Prostate gland (tissue), 2 donors: ENCODE data around the gene PDE4D. TPM values are rescaled to one million over a fixed set of nuclear protein-coding genes. Genes with fewer than 3 reads are reported as not detected.

Experiments
- DNase-seq: peaks from one replicate; pipeline ENCODE4 v3.0.0-alpha.2; 2019; ENCODE audit warnings: low spot score
- H3K27ac ChIP-seq, 2 donors: fragments of 200-600 bp; sonication (generic); 2 replicates each; pipeline ENCODE4 v1.5.1; 2017 to 2019
- H3K27me3 ChIP-seq: fragments of 200-600 bp; sonication (generic); replicated peaks from 2 replicates; pipeline ENCODE4 v1.5.1; 2019; ENCODE audit not compliant: insufficient read depth
- H3K36me3 ChIP-seq, 2 donors: fragments of 200-600 bp; sonication (generic); 1 replicate in 1 of 2; 2 replicates in 1 of 2; pipeline versions ENCODE4 v1.5.1 to v1.8.1; 2017 to 2019
- H3K4me1 ChIP-seq: fragments of 200-600 bp; sonication (generic); replicated peaks from 2 replicates; pipeline ENCODE4 v1.5.1; 2019
- H3K4me3 ChIP-seq, 2 donors: fragments of 200-600 bp; sonication (generic); 2 replicates each; pipeline ENCODE4 v1.5.1; 2017 to 2019
- H3K9me3 ChIP-seq: fragments of 200-600 bp; sonication (generic); 2 replicates; pipeline ENCODE4 v1.5.1; 2017
- POLR2A ChIP-seq: fragments of 450-650 bp; IDR thresholded peaks from one replicate; pipeline ENCODE4 v1.6.1; 2016; ENCODE audit warnings: antibody characterized with exemption, mild to moderate bottlenecking
- POLR2AphosphoS5 ChIP-seq: sonication (generic); formaldehyde crosslinking; IDR thresholded peaks from one replicate; pipeline ENCODE4 v1.6.1; 2017; ENCODE audit warnings: antibody characterized with exemption
- WGBS: methylation state at CpG from one replicate; pipeline ENCODE4 v1.1.5; 2018; 5-methylcytosine and 5-hydroxymethylcytosine counted together
- intact Hi-C: fragments of 100-400 bp; cut with DNase I; formaldehyde crosslinking; loops from one replicate; pipeline ENCODE4 v1.14.2; 2022
- total RNA-seq, 2 donors: library from RNA; depleted of rRNA; stranded (reverse); fragments of >200 nt; gene quantifications; one replicate each; pipeline ENCODE4 v1.1.0, GENCODE V29; 2016
- TF ChIP-seq, protein P1 (sequence below), 4 experiments: fragments of 200-600 bp in 2 of 4; fragments of 450-650 bp in 2 of 4; sonication (generic) in 2 of 4; IDR thresholded peaks; 1 replicate in 3 of 4; 2 replicates in 1 of 4; pipeline ENCODE4 v1.5.1; 2016 to 2019; ENCODE audit warnings: antibody characterized with exemption in 4 of 4, mild to moderate bottlenecking in 2 of 4, moderate library complexity in 2 of 4

Gene PDE4D
- total RNA-seq, 2 donors from 2014 or later: 64.2 to 75.6 TPM

DNA sequence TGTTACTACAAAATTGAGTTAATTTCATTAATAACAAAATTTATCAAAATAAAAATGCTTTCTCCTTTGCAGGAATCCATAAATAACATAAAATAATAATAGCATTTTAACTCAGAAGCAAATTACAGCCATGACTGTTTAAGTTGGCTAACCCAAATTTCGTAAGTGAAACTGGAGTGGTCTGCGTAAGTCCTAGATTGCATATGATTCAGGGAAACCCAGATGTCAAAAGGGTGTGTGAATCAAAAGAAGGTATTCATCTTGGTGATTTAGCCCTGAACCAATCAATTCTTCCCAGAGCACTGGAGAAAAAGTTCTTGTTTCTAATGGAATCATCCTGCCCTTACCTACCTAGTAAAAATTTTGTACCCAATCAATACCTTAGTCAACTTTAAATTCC lies 763.1 kb downstream of the PDE4D start:
- intact Hi-C loops: no loop called here
- DNase-seq: no peak
- WGBS: 84% methylated on average over 2 of the region's 2 CpGs
- H3K27ac ChIP-seq: no peak overlapping the region
- no peaks in the 10 kb centered on the region for H3K36me3 ChIP-seq
- no peaks in the 10 kb centered on the region for H3K9me3 ChIP-seq
- TF ChIP-seq, protein P1, sequence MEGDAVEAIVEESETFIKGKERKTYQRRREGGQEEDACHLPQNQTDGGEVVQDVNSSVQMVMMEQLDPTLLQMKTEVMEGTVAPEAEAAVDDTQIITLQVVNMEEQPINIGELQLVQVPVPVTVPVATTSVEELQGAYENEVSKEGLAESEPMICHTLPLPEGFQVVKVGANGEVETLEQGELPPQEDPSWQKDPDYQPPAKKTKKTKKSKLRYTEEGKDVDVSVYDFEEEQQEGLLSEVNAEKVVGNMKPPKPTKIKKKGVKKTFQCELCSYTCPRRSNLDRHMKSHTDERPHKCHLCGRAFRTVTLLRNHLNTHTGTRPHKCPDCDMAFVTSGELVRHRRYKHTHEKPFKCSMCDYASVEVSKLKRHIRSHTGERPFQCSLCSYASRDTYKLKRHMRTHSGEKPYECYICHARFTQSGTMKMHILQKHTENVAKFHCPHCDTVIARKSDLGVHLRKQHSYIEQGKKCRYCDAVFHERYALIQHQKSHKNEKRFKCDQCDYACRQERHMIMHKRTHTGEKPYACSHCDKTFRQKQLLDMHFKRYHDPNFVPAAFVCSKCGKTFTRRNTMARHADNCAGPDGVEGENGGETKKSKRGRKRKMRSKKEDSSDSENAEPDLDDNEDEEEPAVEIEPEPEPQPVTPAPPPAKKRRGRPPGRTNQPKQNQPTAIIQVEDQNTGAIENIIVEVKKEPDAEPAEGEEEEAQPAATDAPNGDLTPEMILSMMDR (IDR thresholded peaks at IDR 0.05): no peak
- TF ChIP-seq POLR2AphosphoS5 (no peak), POLR2A (no peak)
- peaks cover 6% of the 10 kb centered on the region for H3K4me1 ChIP-seq
- H3K4me3 ChIP-seq: no peak overlapping the region
- no peaks in the 10 kb centered on the region for H3K27me3 ChIP-seq

DNA sequence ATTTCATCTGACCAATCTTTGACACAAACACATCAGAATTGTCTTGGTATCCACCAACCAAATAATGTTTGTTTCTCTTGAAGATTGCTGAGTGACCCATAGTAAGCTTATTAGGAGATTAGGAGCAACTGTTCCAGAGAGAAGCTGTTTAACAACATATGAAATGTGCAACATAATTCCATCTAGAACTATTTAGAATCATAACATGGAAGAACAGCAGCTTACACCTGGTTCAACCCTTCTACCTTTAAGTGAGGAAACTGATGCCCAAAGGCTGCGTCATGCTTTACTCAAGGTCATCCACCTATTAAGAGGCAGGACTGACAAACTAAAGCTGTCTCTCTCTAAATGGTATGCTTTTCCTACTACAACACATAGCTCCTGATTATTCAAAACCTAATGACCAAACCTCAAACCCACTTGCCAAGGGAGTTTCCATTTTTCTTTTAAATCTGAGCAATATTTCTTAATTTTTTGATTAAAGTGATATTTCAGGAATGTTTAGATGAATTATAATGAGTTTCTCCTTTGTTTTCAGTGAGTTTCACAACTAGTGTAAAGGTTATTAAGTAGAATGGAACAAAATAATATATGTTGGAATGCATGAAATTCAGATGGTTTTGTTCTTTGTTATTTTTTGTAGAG lies 764.8 kb downstream of the PDE4D start:
- TF ChIP-seq, protein P1 (IDR thresholded peaks at IDR 0.05): no peak
- TF ChIP-seq POLR2AphosphoS5 (no peak), POLR2A (no peak)
- Histone ChIP-seq H3K9me3 (no peaks in the 10 kb centered on the region), H3K27ac (no peak overlapping the region), H3K4me3 (no peak overlapping the region), H3K36me3 (no peaks in the 10 kb centered on the region), H3K27me3 (no peaks in the 10 kb centered on the region), H3K4me1 (peaks cover 6% of the 10 kb centered on the region)
- DNase-seq: no peak
- 79% methylated on average over 1 of the region's 1 CpG for WGBS
- intact Hi-C loops: loop anchor here (10.0 kb wide), 1 partner anchor 94 kb away; no protein-coding TSS in a partner anchor

DNA sequence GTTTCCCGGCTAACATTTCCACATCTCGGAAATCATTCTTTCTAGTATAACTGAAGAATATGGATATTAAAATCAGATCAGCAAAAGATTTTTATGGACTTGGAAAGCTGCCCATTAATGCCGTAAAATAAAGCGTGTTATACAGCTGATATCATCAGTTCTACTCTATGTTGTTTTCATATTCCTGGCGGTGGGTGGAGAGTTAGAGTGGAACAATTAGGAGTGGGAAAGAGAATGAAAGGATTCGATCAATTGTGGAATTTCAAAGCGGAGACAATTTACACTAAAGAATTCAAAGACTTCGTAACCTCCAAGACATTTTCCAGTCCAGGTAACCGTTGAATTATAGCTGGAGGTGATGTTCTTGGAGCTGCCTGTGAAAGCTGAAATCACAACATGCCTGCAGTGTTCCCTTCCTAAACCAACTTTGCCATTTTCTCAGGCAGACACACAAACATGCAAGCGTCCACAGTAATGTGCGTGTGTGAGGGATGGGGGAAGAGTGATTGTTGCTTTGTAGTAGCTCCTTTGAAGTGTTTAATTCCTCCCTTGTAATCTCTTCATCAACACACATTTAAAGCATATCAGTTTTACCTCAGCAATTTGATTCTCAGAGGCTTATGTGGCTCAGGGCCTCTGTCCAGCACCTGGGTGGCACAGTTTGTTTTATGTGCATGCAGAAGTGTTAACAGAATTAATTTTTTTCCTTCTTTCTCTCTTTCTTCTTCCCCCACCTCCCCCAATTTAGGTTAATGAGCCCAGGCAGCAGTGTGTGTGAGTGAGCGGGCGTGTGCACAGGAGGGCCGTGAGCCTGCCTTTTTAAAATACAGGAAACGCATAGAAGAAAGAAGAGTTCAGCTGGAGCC lies 766.6 kb downstream of the PDE4D start:
- intact Hi-C loops: loop anchor here (10.0 kb wide), 1 partner anchor 92 kb away; no protein-coding TSS in a partner anchor

DNA sequence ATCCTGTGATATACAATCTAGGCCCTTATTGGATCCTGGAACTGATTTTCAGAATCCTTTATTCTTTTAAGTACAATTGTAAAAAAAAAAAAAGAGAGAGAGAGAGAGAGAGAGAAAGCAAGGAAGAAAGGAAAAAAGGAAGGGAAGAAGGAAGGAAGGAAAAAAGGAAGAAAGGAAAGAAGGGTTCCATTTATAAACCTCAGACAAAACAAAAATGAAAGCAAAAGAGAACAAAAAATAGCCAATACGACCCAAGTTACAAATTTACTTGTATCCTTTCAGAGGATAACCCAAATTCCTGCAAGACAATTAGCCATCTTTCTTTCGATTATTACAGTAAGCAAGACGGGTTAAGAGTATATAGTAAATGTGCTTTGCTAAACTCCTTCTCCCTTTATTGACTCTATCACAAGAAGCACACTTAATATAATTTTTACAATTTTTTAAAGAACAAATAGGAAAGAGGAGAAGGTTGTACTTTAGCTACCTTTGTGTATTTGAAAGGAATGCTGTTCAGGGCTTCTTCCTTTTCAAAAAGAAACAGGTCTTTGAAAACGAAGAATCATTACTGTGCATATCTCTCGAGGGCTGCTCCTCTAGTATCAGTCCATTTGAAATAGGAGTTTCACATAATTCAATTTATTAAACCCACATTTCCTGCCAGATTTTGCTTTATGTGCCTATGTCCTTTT lies 767.4 kb downstream of the PDE4D start:
- H3K27ac ChIP-seq: peak overlapping the region; percentile 49 to 70
- no peaks in the 10 kb centered on the region for H3K9me3 ChIP-seq
- no peaks in the 10 kb centered on the region for H3K36me3 ChIP-seq
- intact Hi-C loops: loop anchor here (10.0 kb wide), 1 partner anchor 91 kb away; no protein-coding TSS in a partner anchor
- peaks cover 6% of the 10 kb centered on the region for H3K4me1 ChIP-seq
- no peaks in the 10 kb centered on the region for H3K27me3 ChIP-seq
- DNase-seq: no peak
- WGBS: 42% methylated on average over 5 of the region's 5 CpGs
- TF ChIP-seq POLR2A: no peak
- no peak overlapping the region for H3K4me3 ChIP-seq

More for the DNA sequence above, 766.6 kb downstream of the PDE4D start:
- WGBS: 16% methylated on average over 15 of the region's 15 CpGs
- no peak for DNase-seq
- no peaks in the 10 kb centered on the region for H3K9me3 ChIP-seq
- H3K27ac ChIP-seq: peak overlapping the region; percentile 49 to 70
- peak overlapping the region; percentile 8 to 10 for H3K4me3 ChIP-seq
- H3K36me3 ChIP-seq: no peaks in the 10 kb centered on the region
- H3K4me1 ChIP-seq: peaks cover 6% of the 10 kb centered on the region
- no peak for TF ChIP-seq POLR2A
- no peak for TF ChIP-seq POLR2AphosphoS5
- TF ChIP-seq, protein P1 (IDR thresholded peaks at IDR 0.05): no peak
- H3K27me3 ChIP-seq: no peaks in the 10 kb centered on the region
